Heart left ventricle (tissue), 16 donors: ENCODE measurements around the gene P2RX1. TPM values are rescaled to one million over a fixed set of nuclear protein-coding genes. Genes with fewer than 3 reads are reported as not detected.
A peak's percentile ranks its signal among the peaks of the same experiment; 100 is the strongest.

Experiments
- ATAC-seq, 4 donors: fragments of 200-7000 bp; cut with Tn5 transposase; one replicate each; pipeline ENCODE4 v1.9.1; 2020 to 2022; ENCODE audit warnings: moderate library complexity in 4 of 4, mild to moderate bottlenecking in 3 of 4, moderate number of reproducible peaks in 1 of 4
- DNase-seq, 5 donors: peaks; one replicate each; pipeline ENCODE4 v3.0.0-alpha.2; 2020
- H3K27ac ChIP-seq, 12 donors: fragments of 200-600 bp; sonication (generic) in 4 of 12; one replicate each; pipeline versions ENCODE4 v1.5.0 to v1.8.0; 2016 to 2022; ENCODE audit warnings: mild to moderate bottlenecking in 2 of 12
- H3K27me3 ChIP-seq, 9 donors: fragments of 200-600 bp; sonication (generic) in 2 of 9; one replicate each; pipeline versions ENCODE4 v1.5.1 to v1.8.0; 2016 to 2022; ENCODE audit warnings: mild to moderate bottlenecking in 3 of 9
- H3K36me3 ChIP-seq, 9 donors: fragments of 200-600 bp; sonication (generic) in 2 of 9; one replicate each; pipeline versions ENCODE4 v1.5.0 to v1.8.0; 2018 to 2022; ENCODE audit warnings: mild to moderate bottlenecking in 2 of 9
- H3K4me1 ChIP-seq, 12 donors: fragments of 200-600 bp; sonication (generic) in 4 of 12; one replicate each; pipeline versions ENCODE4 v1.5.0 to v1.8.0; 2016 to 2022; ENCODE audit warnings: mild to moderate bottlenecking in 3 of 12
- H3K4me3 ChIP-seq, 12 donors: fragments of 200-600 bp; sonication (generic) in 4 of 12; one replicate each; pipeline versions ENCODE4 v1.5.0 to v1.8.0; 2017 to 2022; ENCODE audit warnings: mild to moderate bottlenecking in 9 of 12, moderate library complexity in 4 of 12
- H3K9me3 ChIP-seq, 12 donors: fragments of 200-600 bp; sonication (generic) in 4 of 12; one replicate each; pipeline versions ENCODE4 v1.5.0 to v1.8.0; 2016 to 2022; ENCODE audit warnings: mild to moderate bottlenecking in 1 of 12
- CTCF ChIP-seq, 12 donors: fragments of 200-600 bp; sonication (generic) in 4 of 12; IDR thresholded peaks; one replicate each; pipeline versions ENCODE4 v1.5.0 to v1.8.0; 2018 to 2022; ENCODE audit warnings: antibody characterized with exemption in 12 of 12, mild to moderate bottlenecking in 5 of 12
- POLR2A ChIP-seq, 2 donors: fragments of 450-650 bp; IDR thresholded peaks; one replicate each; pipeline ENCODE4 v1.6.1; 2017; ENCODE audit warnings: antibody characterized with exemption in 2 of 2, mild to moderate bottlenecking in 2 of 2, moderate library complexity in 2 of 2
- WGBS, 4 donors: extraction: QIAGEN DNeasy Blood & Tissue Kit in 2 of 4; methylation state at CpG; one replicate each; pipeline versions ENCODE4 v1.1.5 to v1.1.7; 2013 to 2018; 5-methylcytosine and 5-hydroxymethylcytosine counted together
- intact Hi-C, 10 donors: fragments of 100-400 bp; cut with DNase I; formaldehyde crosslinking; loops; one replicate each; pipeline versions ENCODE4 v1.11.1 to v1.14.2; 2022
- polyA plus RNA-seq, 2 donors: library from polyadenylated mRNA; stranded (reverse); fragments of 200-250 nt; gene quantifications; one replicate each; pipeline ENCODE4 v1.2.3, GENCODE V29; 2013
- total RNA-seq, 9 donors: library from RNA; depleted of rRNA in 2 of 9; stranded (reverse); fragments of >200 nt in 2 of 9; fragmentation: NEBNext Ultra II Directional in 3 of 9; extraction: Animal tissue kit (Norgen Biotek cat#: 25700) in 3 of 9; gene quantifications; one replicate each; pipeline versions ENCODE4 v1.1.0 to v1.2.4, GENCODE V29; 2016 to 2023
- donor health status: ischemic (EF 13 %, LVEDD 7.1; RV severe dilation, severe dysfunction).
- donor health status: healthy with polysubstance abuse.
- donor health status: DM: no; HTN: yes; CAD: no.
- donor health status: DM: no; HTN: no; CAD: no.
- donor health status: ischemic (EF 25% LVEDD 6.9; RV normal size, moderate dysfunction).
- donor health status: ischemic (EF 25% LVEDD 5.7; RV mildly dilated, moderate dysfunction).
- donor health status: healthy.
- donor health status: DM: yes; HTN: yes; CAD: no.
- donor health status: ischemic (EF 35%, LVEDD 5.7; RV mildly dilated, moderate dysfunction).
- donor health status: nonischemic (EF 11% LVEDD 7.7; RV severe dilation, severe dysfunction).
- donor health status: DM: yes; HTN: yes; CAD: no.
- donor health status: PGD.
- donor health status: ischemic (EF 29% LVEDD 5.4; RV normal size, mild dysfunction).
- donor health status: nonischemic (EF 23%, LVEDD 6.1; RV moderate dilation, normal function).

P2RX1 gene
- total and polyA plus RNA-seq, 11 donors = 0.19 to 5.5 (median 0.52) TPM

GRCh38 chr17:3961564-3962047 lies 45.3 kb upstream of the P2RX1 start:
- ATAC-seq (no peak), DNase-seq (no peak)
- peaks cover 0 to 58% (median 21%) of the 10 kb centered on the region in 12 donors for H3K4me1 ChIP-seq
- peak overlapping the region in 1 of 12 donors; percentile 12 for H3K4me3 ChIP-seq
- intact Hi-C loops = loop anchor here in 1 of 10 donors (5.0 kb wide), 1 partner anchor 41 kb away; no protein-coding TSS in a partner anchor
- no peaks in the 10 kb centered on the region for H3K9me3 ChIP-seq
- H3K27ac ChIP-seq = no peak overlapping the region
- no peaks in the 10 kb centered on the region for H3K36me3 ChIP-seq
- peaks cover 3 to 29% (median 11%) of the 10 kb centered on the region in 9 donors for H3K27me3 ChIP-seq
- TF ChIP-seq POLR2A (IDR thresholded peaks at IDR 0.05) (no peak), CTCF (IDR thresholded peaks at IDR 0.05) (no peak)
- WGBS, 4 donors = 74 to 87% (median 79%) methylated on average over 4 to 5 of the region's 5 CpGs

GRCh38 chr17:3960764-3961163 lies 44.5 kb upstream of the P2RX1 start:
- Histone ChIP-seq H3K9me3 (no peaks in the 10 kb centered on the region), H3K4me3 (peak overlapping the region in 1 of 12 donors; percentile 0), H3K27ac (no peak overlapping the region), H3K27me3 (peaks cover 3 to 29% (median 11%) of the 10 kb centered on the region in 9 donors), H3K36me3 (no peaks in the 10 kb centered on the region), H3K4me1 (peaks cover 0 to 58% (median 21%) of the 10 kb centered on the region in 12 donors)
- ATAC-seq (peak in 2 of 4 donors; percentile 29 to 51), DNase-seq (peak in 1 of 5 donors; percentile 52)
- WGBS, 4 donors = 29 to 36% (median 33%) methylated on average over 5 to 14 of the region's 14 CpGs
- intact Hi-C loops = loop anchor here in 1 of 10 donors (5.0 kb wide), 1 partner anchor 42 kb away; no protein-coding TSS in a partner anchor
- TF ChIP-seq CTCF (IDR thresholded peaks at IDR 0.05) = no peak
- no peak for TF ChIP-seq POLR2A (IDR thresholded peaks at IDR 0.05)

GRCh38 chr17:3959921-3960601 lies 43.8 kb upstream of the P2RX1 start:
- Histone ChIP-seq H3K27me3 (peaks cover 3 to 24% (median 11%) of the 10 kb centered on the region in 9 donors), H3K27ac (no peak overlapping the region), H3K4me3 (no peak overlapping the region), H3K4me1 (peaks cover under 1 to 59% (median 22%) of the 10 kb centered on the region in 12 donors), H3K36me3 (no peaks in the 10 kb centered on the region), H3K9me3 (no peaks in the 10 kb centered on the region)
- DNase-seq (no peak), ATAC-seq (no peak)
- TF ChIP-seq POLR2A (IDR thresholded peaks at IDR 0.05) (no peak), CTCF (IDR thresholded peaks at IDR 0.05) (no peak)
- WGBS, 4 donors = 73 to 84% (median 82%) methylated on average over 7 to 14 of the region's 14 CpGs
- intact Hi-C loops = loop anchor here in 1 of 10 donors (5.0 kb wide), 1 partner anchor 42 kb away; no protein-coding TSS in a partner anchor

GRCh38 chr17:3959295-3959899 lies 43.1 kb upstream of the P2RX1 start:
- DNase-seq (no peak), ATAC-seq (peak in 1 of 4 donors; percentile 16)
- no peaks in the 10 kb centered on the region for H3K9me3 ChIP-seq
- peaks cover 3 to 18% (median 10%) of the 10 kb centered on the region in 9 donors for H3K27me3 ChIP-seq
- intact Hi-C loops = no loop called here
- no peaks in the 10 kb centered on the region for H3K36me3 ChIP-seq
- H3K4me3 ChIP-seq = no peak overlapping the region
- H3K4me1 ChIP-seq = peaks cover 0 to 56% (median 23%) of the 10 kb centered on the region in 12 donors
- TF ChIP-seq POLR2A (IDR thresholded peaks at IDR 0.05) = no peak
- no peak for TF ChIP-seq CTCF (IDR thresholded peaks at IDR 0.05)
- H3K27ac ChIP-seq = no peak overlapping the region
- WGBS, 4 donors = 84 to 90% (median 88%) methylated on average over 15 of the region's 15 CpGs
